Erythroblast (primary cell): Measurements from ENCODE around the gene CCNB1.

ENCODE experiments used
- GATA1 ChIP-seq: IDR thresholded peaks from 2 replicates; pipeline ENCODE4 v1.6.1; 2011; ENCODE audit warnings: low read depth, mild to moderate bottlenecking, control low read depth, low read length, moderate library complexity
- POLR2A ChIP-seq: IDR thresholded peaks from 2 replicates; pipeline ENCODE4 v1.6.1; 2011; ENCODE audit warnings: mild to moderate bottlenecking, low read length

GRCh38 chr5:69134126-69134525, 32.8 kb upstream of the CCNB1 start:
- no peak for TF ChIP-seq POLR2A
- no peak for TF ChIP-seq GATA1
